Measurements from ENCODE around the gene UCK1.

Gene UCK1

DNA sequence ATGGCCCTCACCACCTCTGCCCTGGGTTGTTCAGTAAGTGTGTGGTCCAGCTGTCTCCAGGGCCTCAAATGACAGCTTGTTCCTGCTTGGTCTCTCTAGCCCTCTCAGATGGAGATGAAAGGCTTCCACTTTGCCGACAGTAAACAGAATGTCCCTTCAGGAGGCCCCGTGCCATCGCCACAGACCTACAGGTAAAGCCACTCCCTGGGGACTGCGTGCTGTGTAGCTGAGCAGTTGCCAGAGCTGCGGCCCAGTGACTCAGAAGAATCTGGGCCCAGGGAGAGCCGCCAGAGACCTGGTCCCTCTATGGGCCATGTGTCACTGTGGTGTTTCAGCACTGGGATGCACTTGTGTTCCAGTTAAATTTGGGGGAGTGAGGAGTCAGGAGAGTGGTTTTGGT is 39.0 kb downstream of the UCK1 start:
- no peak for DNase-seq

DNA sequence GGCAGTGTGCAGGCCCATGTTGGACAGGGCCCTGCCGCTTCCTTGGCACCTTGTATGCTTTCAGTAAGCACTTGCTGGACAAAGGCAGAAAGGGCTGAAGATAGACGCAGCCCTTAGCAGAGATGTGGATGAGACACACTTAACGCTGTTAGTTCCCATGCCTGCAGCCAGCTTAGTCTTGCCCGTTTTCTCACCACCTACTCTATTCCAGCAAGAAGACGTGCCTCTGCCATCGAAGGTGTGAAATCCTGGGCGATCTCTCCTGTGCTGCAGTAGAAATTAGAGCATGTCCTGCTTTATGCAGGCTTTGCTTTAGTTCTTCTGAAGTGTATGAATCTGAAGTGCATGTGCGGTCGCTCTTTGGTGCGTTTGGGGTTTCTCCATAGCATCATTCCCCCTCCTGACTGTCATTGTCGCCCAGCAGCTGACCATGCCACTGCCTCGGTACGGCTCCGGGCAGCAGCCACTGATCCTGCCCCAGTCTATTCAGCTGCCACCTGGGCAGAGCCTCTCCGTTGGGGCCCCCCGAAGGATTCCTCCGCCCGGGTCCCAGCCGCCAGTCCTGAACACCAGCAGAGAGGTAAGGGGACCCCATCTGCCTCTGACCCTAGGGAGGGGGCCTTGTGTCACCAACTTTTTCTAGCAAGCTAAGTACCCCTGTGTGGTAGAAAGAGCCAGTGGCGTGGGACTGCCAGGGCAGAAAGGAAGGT is 39.9 kb downstream of the UCK1 start:
- DNase-seq: no peak

DNA sequence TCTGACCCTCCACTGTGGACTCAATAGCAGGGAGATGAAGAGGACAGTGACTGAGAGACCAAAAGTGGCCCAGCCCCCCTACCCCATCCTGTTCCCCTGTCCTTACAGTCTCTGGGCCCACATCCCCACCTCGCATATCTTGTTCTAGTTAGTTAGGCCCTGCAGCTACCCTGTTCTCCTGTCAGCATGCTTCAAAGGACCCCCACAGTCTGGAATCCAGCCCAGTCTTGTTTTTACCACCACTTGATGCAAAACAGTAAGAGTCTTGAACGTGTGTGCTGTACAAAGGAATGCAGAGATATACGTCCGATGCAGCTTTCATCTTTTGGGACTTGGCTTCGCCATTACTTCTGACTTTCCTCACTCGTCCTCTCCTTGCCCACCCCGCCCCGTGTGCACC is 40.5 kb downstream of the UCK1 start:
- DNase-seq: no peak

- DNase-seq: no peak
Measured at GRCh38 chr9:131487621-131488031, 43.4 kb downstream of the UCK1 start.

DNA sequence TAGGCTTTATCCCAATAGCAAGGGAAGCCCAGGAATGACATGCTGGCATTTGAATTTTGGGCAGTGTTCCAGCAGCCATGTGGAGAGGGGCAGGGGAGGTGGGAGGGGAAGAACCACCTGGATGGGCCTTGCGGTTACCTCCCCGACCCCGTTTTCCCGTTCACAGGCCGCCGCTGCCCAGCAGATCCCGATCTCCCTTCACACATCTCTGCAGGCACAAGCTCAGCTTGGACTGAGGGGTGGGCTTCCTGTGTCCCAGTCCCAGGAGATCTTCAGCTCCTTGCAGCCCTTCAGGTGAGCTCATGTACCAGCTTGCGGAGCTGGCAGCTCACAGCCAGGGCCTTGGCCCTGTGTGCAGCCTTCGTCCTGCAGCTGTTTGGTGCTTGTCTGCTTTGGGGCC is 44.1 kb downstream of the UCK1 start:
- DNase-seq: no peak

GRCh38 chr9:131485728-131486422 is 45.2 kb downstream of the UCK1 start:
- DNase-seq: no peak

GRCh38 chr9:131485206-131485605 is 45.9 kb downstream of the UCK1 start:
- DNase-seq: no peak

DNA sequence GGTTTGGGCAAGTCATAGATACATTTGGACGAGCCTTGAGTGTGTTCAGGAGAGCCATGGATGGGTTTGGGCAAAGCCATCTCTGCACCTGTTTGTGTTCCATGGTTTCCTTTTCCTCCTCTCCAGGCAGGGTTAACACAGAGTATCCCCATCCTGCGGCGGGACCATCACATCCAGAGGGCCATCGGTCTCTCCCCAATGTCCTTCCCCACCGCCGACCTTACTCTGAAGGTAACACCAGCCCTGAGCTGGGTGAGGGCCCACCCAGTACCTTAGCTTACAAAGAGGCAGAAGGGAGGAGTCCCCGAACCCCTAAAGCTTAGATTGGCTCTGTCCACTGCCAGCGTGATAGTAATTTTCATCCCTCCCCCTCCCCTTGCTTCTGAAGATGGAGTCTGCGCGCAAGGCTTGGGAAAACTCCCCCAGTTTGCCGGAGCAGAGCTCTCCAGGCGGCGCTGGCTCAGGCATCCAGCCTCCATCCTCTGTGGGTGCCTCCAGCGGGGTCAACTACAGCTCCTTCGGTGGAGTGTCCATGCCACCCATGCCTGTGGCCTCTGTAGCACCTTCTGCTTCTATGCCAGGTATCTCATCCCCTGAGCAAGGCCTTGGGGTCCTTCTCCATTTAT is 46.4 kb downstream of the UCK1 start:
- DNase-seq: no peak

DNA sequence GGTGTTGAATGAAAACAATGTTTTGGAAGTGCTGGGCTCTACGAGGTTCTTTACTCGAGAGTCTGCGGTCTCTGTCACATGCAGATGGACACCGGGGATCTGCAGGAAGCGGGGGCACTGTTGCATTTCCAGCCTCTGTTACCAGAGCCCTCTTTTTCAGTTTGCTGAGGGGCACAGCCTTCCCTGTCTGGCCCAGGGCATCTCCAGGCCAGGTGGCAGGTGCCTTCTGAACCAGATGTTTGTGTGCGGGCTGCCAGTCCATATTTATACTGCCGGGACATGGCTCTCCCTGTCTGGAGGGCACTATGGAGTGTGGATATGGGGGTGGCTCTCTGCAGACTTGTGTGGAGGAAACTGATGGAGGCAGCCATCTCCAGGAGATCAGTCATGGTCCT is 47.0 kb downstream of the UCK1 start:
- no peak for DNase-seq

DNA sequence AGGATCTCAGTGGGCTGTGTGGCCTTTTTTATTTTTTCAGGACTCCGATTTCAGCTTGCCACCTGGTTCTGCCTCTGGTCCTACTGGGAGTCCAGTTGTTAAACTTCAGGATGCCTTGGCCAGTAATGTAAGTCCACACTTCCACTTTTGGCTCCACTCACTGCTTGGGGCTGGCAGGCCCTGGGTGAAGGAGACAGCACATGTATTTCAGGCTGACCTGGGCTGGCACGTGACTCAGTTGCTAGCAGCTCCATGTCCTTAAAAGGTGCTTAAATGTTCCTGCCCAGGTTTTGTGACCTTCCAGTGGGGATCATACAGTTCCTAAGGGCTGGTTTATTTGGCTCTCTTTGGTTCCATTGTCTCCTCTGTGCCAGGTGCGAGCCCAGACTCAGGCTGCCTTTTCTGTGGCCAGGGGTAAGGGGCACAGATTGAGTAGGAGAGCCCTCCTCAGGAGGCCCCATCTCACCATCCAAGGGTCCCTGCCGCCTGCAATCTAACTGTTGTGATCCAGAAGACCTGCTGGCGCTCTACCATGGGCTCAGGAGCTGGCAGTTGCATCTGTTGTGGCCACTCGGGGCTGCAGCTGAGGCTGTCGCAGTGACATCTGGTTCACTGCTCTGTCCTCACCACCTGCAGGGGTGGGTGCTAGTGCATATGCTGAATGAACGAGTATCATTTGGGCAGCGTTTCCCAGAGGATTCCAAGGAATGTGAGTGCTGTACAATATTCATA is 47.6 kb downstream of the UCK1 start:
- no peak for DNase-seq

GRCh38 chr9:131482343-131483006 is 48.6 kb downstream of the UCK1 start:
- DNase-seq: no peak

DNA sequence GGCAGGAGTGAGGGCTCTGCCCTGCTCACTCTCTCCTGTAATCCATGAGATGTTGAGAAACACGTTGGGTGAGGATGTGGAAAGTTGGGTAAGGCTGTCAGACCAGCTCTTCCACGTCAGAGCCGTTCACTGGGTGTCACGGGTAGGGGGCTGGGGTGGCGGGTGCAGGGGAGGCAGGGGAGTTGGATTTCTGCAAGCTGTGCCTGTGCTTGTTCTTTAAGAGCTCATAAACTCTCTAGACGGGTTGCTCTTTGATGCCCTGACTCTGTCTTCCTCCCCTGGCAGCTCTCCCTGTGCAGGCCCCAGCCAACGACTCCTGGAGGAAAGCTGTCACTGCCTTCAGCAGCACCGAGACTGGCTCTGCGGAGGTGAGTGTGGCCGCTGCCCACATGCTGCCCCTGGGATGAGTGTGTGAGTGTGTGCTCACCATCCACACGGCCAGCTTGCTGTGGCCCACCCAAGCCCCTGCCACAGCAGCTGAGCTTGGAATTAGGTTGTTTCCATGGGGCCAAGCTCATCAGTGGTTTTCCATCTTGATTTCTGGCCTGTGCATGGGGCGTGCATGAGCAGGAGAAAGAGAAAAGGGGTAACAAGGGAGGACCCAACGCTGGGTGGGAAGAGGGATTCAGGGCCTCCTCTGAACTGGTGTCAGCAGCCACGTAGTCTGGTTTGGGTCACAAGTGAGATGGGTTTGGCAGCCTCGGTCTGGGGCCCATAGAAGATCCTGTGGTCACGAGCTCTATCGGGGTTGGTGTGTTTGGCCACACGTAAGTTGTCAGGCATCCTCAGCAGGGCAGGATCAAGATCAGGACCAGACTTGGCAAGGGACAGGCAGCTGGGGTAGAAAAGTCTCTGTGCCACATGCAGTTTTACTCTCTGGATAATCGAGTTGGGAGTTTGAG is 49.4 kb downstream of the UCK1 start:
- no peak for DNase-seq

DNA sequence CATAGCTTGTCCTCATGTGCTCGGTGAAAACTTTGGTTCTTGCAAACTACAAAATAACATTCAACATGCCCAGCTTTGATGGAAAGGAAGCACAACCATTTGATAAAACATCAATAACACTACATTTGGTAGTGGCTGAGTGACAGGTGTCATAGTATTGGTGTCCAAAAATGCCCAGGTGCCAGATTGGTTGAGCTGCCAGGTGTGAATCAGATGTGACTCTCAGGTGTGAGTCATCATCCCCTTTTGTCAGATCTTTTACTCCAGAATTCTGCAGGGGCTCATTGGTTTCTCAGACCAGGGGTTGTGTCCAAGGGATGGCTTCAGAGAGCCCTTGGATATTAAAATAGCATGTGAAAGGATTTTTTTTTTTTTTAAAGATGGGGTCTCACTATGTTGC is 50.8 kb downstream of the UCK1 start:
- DNase-seq: no peak

DNA sequence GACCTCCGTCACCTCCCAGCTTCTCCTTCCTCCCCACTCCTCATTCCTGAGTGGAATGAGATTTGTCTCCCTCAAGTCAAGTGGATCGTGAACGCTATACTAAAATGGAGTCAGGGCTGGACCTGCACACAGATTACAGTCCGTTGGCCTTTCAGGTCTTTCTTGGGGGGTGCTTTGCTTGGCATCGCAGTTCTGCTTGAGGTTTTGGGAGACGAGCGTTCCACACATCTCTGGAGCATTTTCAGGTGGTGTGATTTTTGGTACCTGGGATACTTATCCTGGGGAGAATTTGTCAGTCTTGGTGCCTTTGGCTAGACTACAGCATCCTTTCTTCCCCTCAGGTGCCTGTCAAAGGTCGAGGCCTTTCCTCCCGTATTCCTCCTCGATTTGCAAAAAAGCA is 52.2 kb downstream of the UCK1 start:
- DNase-seq: no peak

DNA sequence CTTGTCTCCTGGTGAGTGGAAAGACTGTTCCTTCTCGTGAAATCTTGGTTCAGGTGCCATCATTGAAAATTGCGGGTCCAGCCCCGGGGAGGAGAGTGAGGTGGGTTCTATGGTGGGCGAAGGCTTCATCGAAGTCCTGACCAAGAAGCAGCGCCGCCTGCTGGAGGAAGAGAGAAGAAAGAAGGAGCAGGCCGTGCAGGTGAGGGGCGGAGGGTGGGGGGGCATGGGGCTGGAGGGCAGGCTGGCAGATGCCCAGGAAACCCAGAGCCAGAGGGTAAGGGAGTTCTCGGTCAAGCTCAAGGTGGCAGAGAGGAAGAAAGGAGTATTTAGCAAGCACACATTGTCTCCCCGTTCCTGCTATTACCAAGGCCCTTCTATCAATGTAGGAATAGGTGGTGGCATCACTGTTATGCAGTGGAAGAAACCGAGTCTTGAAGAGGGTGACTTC is 52.6 kb downstream of the UCK1 start:
- peak; percentile 67 for DNase-seq

- DNase-seq: no peak
Measured at GRCh38 chr9:131477816-131478419, 53.1 kb downstream of the UCK1 start.

DNA sequence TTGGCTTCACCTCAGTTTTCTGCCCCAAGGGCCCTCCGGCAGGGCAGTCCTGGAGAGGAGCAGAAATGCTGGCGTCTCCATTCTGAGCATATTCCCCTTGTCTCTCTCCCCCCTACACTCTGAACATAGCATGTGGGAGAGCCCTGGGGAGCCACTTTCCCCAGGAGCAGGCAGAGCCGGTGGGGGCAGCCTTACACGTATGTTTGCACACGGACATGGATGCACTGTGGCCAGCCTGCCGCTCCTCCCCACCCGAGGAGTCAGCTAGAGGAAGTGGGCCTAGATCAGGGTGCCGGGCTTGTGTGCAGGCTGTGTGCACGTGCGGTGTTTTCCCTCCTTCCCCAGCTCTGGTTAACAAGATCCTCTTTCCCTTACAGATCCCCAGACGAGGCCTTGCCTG is 53.7 kb downstream of the UCK1 start:
- no peak for DNase-seq

DNA sequence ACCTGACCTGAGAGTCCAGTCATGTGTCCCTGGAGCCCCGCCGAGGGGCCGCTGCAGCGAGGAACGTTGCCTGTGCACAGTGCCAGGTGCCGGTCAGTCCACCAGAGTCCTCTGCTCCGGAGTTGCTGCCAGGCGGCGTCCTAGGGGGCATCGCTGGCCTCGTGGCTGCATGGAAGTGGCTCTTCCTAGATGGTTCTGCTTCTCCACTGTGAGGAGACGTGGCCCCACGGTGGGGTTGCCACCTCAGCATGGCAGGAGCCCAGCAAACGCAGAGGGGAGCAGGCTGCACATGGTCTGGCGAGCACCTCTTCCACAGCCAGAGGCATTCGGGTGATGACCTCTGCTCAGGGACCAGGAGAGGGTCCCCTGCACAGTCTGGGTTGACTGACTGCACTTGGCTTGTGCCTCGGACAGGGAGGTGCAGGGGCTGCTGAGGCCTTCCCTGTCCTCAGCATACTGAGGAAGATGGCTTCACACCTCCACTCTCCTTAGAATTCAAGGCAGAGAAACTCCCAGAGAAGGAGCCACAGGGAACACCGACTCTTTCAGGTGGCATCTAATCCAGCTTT is 54.2 kb downstream of the UCK1 start:
- DNase-seq: no peak

GRCh38 chr9:131475956-131476776 is 54.9 kb downstream of the UCK1 start:
- DNase-seq: no peak

All from activated CD8-positive, alpha-beta memory T cell treated with anti-CD3 and anti-CD28 coated beads, Interleukin-2, amount 50 U/mL, for 4 hours (primary cell).